Measurements from ENCODE around the gene OR51S1. TPM values are rescaled to one million over a fixed set of nuclear protein-coding genes. Genes with fewer than 3 reads are reported as not detected.

The OR51S1 gene
- total and polyA plus RNA-seq, 10 of the 15 experiments (the other 5 are each of a cell fraction or from before 2014, with no cell fraction given): not detected

GRCh38 chr11:4863876-4864275 lies 14.9 kb upstream of the OR51S1 start:
- RAD21 ChIA-PET (ENCODE audit: unreplicated experiment): no interaction called here
- Histone ChIP-seq H3K4me2 (ENCODE audit: control insufficient read depth, insufficient read depth) (no peak overlapping the region), H4K20me1 (ENCODE audit: control insufficient read depth, insufficient read depth) (no peaks in the 10 kb centered on the region), H3K27ac (ENCODE audit: control insufficient read depth, insufficient read depth) (no peak overlapping the region), H3K4me3 (no peak overlapping the region), H3K9me3 (replicated peaks; ENCODE audit: control insufficient read depth, insufficient read depth, low read length) (no peaks in the 10 kb centered on the region; the same call in 2 of the 3 replicates), H3K36me3 (ENCODE audit: control insufficient read depth in 2 of 2, insufficient read depth in 2 of 2, low read length in 1 of 2) (no peaks in the 10 kb centered on the region), H2AFZ (ENCODE audit: control insufficient read depth, low read depth, low read length) (no peak overlapping the region), H3K9ac (ENCODE audit: control insufficient read depth, insufficient read depth, low read length) (no peak overlapping the region), H3K79me2 (ENCODE audit: control insufficient read depth, insufficient read depth, low read length) (no peaks in the 10 kb centered on the region), H3K4me1 (ENCODE audit: control insufficient read depth, insufficient read depth, low read length) (no peaks in the 10 kb centered on the region), H3K27me3 (replicated peaks in 1 of 2; ENCODE audit: control insufficient read depth in 2 of 2, insufficient read depth in 2 of 2, low read length in 1 of 2) (no peaks in the 10 kb centered on the region)
- intact Hi-C loops (cut with micrococcal nuclease; ENCODE audit: unreplicated experiment) (no loop called here), in situ Hi-C loops (cut with MboI) (no loop called here)
- TF ChIP-seq SREBF1 (IDR thresholded peaks at IDR 0.05; ENCODE audit: low read length) (no peak), ZBED1 (IDR thresholded peaks at IDR 0.05; ENCODE audit: borderline replicate concordance) (no peak), E2F8 (IDR thresholded peaks at IDR 0.05; ENCODE audit: low read depth, partially characterized antibody) (no peak), E4F1 (IDR thresholded peaks at IDR 0.05; ENCODE audit: borderline replicate concordance, partially characterized antibody) (no peak), FOS (IDR thresholded peaks at IDR 0.05; ENCODE audit: borderline replicate concordance, extremely low read depth, insufficient read length) (no peak), HCFC1 (IDR thresholded peaks at IDR 0.05; ENCODE audit: low read length) (no peak), RFX5 (IDR thresholded peaks at IDR 0.05; ENCODE audit: low read depth, low read length) (no peak), ZNF274 (IDR thresholded peaks at IDR 0.05; ENCODE audit: insufficient read depth, insufficient read length) (no peak), NRF1 (conservative IDR thresholded peaks at IDR 0.05; ENCODE audit: low read depth, low read length) (no peak), NKRF (conservative IDR thresholded peaks at IDR 0.05) (no peak), HDAC6 (IDR thresholded peaks at IDR 0.05; ENCODE audit: unreplicated experiment) (no peak), RCOR1 (conservative IDR thresholded peaks at IDR 0.05; ENCODE audit: low read depth, low read length) (no peak), SMAD5 (IDR thresholded peaks at IDR 0.05; ENCODE audit: low read depth) (no peak), HSF1 (IDR thresholded peaks at IDR 0.05; ENCODE audit: low read depth, low read length) (no peak), ZNF217 (IDR thresholded peaks at IDR 0.05) (no peak), ESRRA (IDR thresholded peaks at IDR 0.05; ENCODE audit: low read length) (no peak)
- TF ChIP-seq, protein P1, sequence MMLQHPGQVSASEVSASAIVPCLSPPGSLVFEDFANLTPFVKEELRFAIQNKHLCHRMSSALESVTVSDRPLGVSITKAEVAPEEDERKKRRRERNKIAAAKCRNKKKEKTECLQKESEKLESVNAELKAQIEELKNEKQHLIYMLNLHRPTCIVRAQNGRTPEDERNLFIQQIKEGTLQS (IDR thresholded peaks at IDR 0.05; ENCODE audit: borderline replicate concordance, extremely low read depth, low read depth, low read length): no peak
- WGBS (ENCODE audit: insufficient coverage, insufficient replicate concordance, low lambda C conversion rate, missing lambda C conversion rate): 69% methylated on average over 4 of the region's 4 CpGs
- no TSS peak for BruUV-seq (replicated peaks)
- SMC1A ChIA-PET (ENCODE audit: uncharacterized antibody, unreplicated experiment): no interaction called here
- ATAC-seq: no peak
- DNase-seq (ENCODE audit: low read depth, low spot score): no peak
- CTCF ChIA-PET: interaction anchor here (1.1 kb wide), 1 partner anchor 39 kb away, joined by 3 read pairs; no protein-coding TSS in a partner anchor
- POLR2A ChIA-PET: no interaction called here
- no peak for FAIRE-seq
